ENCODE data around the gene POLR2C. TPM values are rescaled to one million over a fixed set of nuclear protein-coding genes. Genes with fewer than 3 reads are reported as not detected.

Gene POLR2C
- total and polyA plus RNA-seq, 2 experiments from 2014 or later: 56.6 to 92.5 TPM

- WGBS (ENCODE audit: low lambda C conversion rate, missing lambda C conversion rate): 93% methylated on average over 4 of the region's 4 CpGs
- TF ChIP-seq EZH2phosphoT487 (IDR thresholded peaks at IDR 0.05; ENCODE audit: low read depth, severe bottlenecking, unreplicated experiment) (no peak), EZH2 (IDR thresholded peaks at IDR 0.05; ENCODE audit: borderline replicate concordance) (no peak), CTCF (IDR thresholded peaks at IDR 0.05; ENCODE audit: poor library complexity) (no peak)
- Histone ChIP-seq H3K4me1 (ENCODE audit: insufficient read depth) (peaks cover 78% of the 10 kb centered on the region), H3K36me3 (replicated peaks; ENCODE audit: insufficient read depth, low read depth) (no peaks in the 10 kb centered on the region), H3K4me2 (no peak overlapping the region), H3K9me2 (replicated peaks; ENCODE audit: insufficient read depth) (no peaks in the 10 kb centered on the region), H3K9me3 (ENCODE audit: low read depth) (no peaks in the 10 kb centered on the region), H3K27me3 (no peaks in the 10 kb centered on the region), H3K27ac (peak overlapping the region; percentile 93), H3K4me3 (no peak overlapping the region), H2AFZ (no peak overlapping the region), H3K79me2 (peaks cover 85% of the 10 kb centered on the region), H4K20me1 (ENCODE audit: insufficient read depth, poor library complexity, severe bottlenecking) (peaks cover 21% of the 10 kb centered on the region)
- DNase-seq (ENCODE audit: low spot score): no peak
These were observed 18.9 kb downstream of the POLR2C start for GRCh38 chr16:57481421-57481820.

GRCh38 chr16:57482845-57483545 is 20.5 kb downstream of the POLR2C start:
- no peaks in the 10 kb centered on the region for H3K9me2 ChIP-seq (replicated peaks; ENCODE audit: insufficient read depth)
- DNase-seq (ENCODE audit: low spot score): peak; percentile 71
- peak overlapping the region; percentile 95 for H3K4me2 ChIP-seq

GRCh38 chr16:57483725-57484514 is 21.4 kb downstream of the POLR2C start:
- Histone ChIP-seq H4K20me1 (ENCODE audit: insufficient read depth, poor library complexity, severe bottlenecking) (no peaks in the 10 kb centered on the region), H3K4me2 (peak overlapping the region; percentile 95), H3K79me2 (peaks cover 64% of the 10 kb centered on the region), H3K4me1 (ENCODE audit: insufficient read depth) (peaks cover 62% of the 10 kb centered on the region), H3K27me3 (no peaks in the 10 kb centered on the region), H3K4me3 (no peak overlapping the region), H3K27ac (peak overlapping the region; percentile 92), H2AFZ (no peak overlapping the region), H3K36me3 (replicated peaks; ENCODE audit: insufficient read depth, low read depth) (no peaks in the 10 kb centered on the region), H3K9me3 (ENCODE audit: low read depth) (no peaks in the 10 kb centered on the region), H3K9me2 (replicated peaks; ENCODE audit: insufficient read depth) (no peaks in the 10 kb centered on the region)
- TF ChIP-seq EZH2 (IDR thresholded peaks at IDR 0.05; ENCODE audit: borderline replicate concordance): no peak
- TF ChIP-seq EZH2phosphoT487 (IDR thresholded peaks at IDR 0.05; ENCODE audit: low read depth, severe bottlenecking, unreplicated experiment): no peak
- TF ChIP-seq CTCF (IDR thresholded peaks at IDR 0.05; ENCODE audit: poor library complexity): no peak
- 36% methylated on average over 15 of the region's 19 CpGs for WGBS (ENCODE audit: low lambda C conversion rate, missing lambda C conversion rate)
- peak; percentile 65 for DNase-seq (ENCODE audit: low spot score)

More at GRCh38 chr16:57482845-57483545, 20.5 kb downstream of the POLR2C start:
- WGBS (ENCODE audit: low lambda C conversion rate, missing lambda C conversion rate): 72% methylated on average over 14 of the region's 14 CpGs
- Histone ChIP-seq H4K20me1 (ENCODE audit: insufficient read depth, poor library complexity, severe bottlenecking) (peaks cover 8% of the 10 kb centered on the region), H3K27ac (peak overlapping the region; percentile 92), H3K4me1 (ENCODE audit: insufficient read depth) (peaks cover 71% of the 10 kb centered on the region), H3K4me3 (no peak overlapping the region), H3K27me3 (no peaks in the 10 kb centered on the region), H2AFZ (no peak overlapping the region), H3K36me3 (replicated peaks; ENCODE audit: insufficient read depth, low read depth) (no peaks in the 10 kb centered on the region), H3K79me2 (peaks cover 73% of the 10 kb centered on the region), H3K9me3 (ENCODE audit: low read depth) (no peaks in the 10 kb centered on the region)
- TF ChIP-seq CTCF (IDR thresholded peaks at IDR 0.05; ENCODE audit: poor library complexity) (no peak), EZH2phosphoT487 (IDR thresholded peaks at IDR 0.05; ENCODE audit: low read depth, severe bottlenecking, unreplicated experiment) (no peak), EZH2 (IDR thresholded peaks at IDR 0.05; ENCODE audit: borderline replicate concordance) (no peak)

All from hepatocyte (in vitro differentiated cells).